ENCODE data around the gene ZNF275. TPM values are rescaled to one million over a fixed set of nuclear protein-coding genes. Genes with fewer than 3 reads are reported as not detected.

Gene ZNF275
- total and polyA plus RNA-seq, 2 of the 4 experiments (the other 2 are of a cell fraction) = 6.6 to 9.7 TPM

DNA sequence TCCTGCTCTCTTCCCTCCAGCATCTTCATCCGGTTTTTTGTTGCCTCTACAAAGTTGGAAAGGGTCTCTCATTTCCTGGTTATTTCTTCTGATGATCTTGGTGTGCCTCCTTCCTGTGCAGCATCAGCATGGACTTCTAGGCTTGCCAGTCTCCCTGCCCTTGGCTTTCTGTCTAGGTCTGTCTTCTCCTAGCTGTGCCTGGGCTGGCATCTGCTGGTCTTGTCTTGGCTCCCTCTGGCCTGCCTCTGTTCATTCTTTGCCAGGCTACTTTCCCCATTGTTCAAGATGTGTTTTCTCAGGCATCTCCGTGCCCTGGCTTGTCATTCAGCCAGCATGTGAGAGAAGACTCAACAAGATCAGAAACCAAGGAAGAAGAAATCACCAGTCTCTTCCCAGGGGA lies 9.7 kb downstream of the ZNF275 start:
- Histone ChIP-seq H3K36me3 (ENCODE audit: control insufficient read depth, insufficient read depth, low read length) (peaks cover 22% of the 10 kb centered on the region; the same call in 1 of the 2 replicates), H4K91ac (ENCODE audit: insufficient read depth, low read depth, low read length) (no peak overlapping the region), H3K14ac (replicated peaks; ENCODE audit: low read depth, low read length) (no peak overlapping the region), H3K56ac (ENCODE audit: extremely low read depth, insufficient read depth, low read length) (no peak overlapping the region), H3K4ac (ENCODE audit: low read depth, low read length) (no peak overlapping the region), H3K4me3 (ENCODE audit: insufficient read depth, low read depth, low read length) (no peak overlapping the region), H2BK20ac (ENCODE audit: low read depth, low read length) (no peak overlapping the region), H3K4me2 (ENCODE audit: low read depth, low read length) (no peak overlapping the region), H3K4me1 (ENCODE audit: control insufficient read depth, insufficient read depth, low read length) (no peaks in the 10 kb centered on the region), H2BK5ac (ENCODE audit: low read depth, low read length, poor library complexity, severe bottlenecking) (no peak overlapping the region), H3K27me3 (ENCODE audit: control insufficient read depth, insufficient read depth, low read length) (no peaks in the 10 kb centered on the region), H2AK9ac (replicated peaks; ENCODE audit: low read depth, low read length, poor library complexity) (no peak overlapping the region), H3K23ac (ENCODE audit: low read depth, low read length) (no peak overlapping the region), H3K18ac (ENCODE audit: low read depth, low read length) (no peak overlapping the region), H2AK5ac (ENCODE audit: low read depth, low read length) (no peak overlapping the region), H4K8ac (ENCODE audit: low read depth in 2 of 2, low read length in 2 of 2) (no peak overlapping the region), H3K9me1 (ENCODE audit: insufficient read depth, low read length) (peaks cover 3% of the 10 kb centered on the region; the same call in 1 of the 2 replicates), H3K79me1 (ENCODE audit: low read depth in 1 of 2, low read length in 2 of 2) (peaks cover 6 to 20% of the 10 kb centered on the region in 2 experiments), H3K27ac (ENCODE audit: insufficient read depth, low read length) (no peak overlapping the region), H4K20me1 (ENCODE audit: insufficient read depth, low read length) (peaks cover 17% of the 10 kb centered on the region; the same call in 1 of the 2 replicates), H2BK120ac (ENCODE audit: low read depth, low read length) (no peak overlapping the region), H3K9ac (ENCODE audit: low read depth, low read length) (no peak overlapping the region), H2BK15ac (ENCODE audit: low read depth, low read length) (no peak overlapping the region), H4K5ac (ENCODE audit: low read depth, low read length) (no peak overlapping the region), H2AFZ (replicated peaks; ENCODE audit: low read length, poor library complexity) (no peak overlapping the region), H3K9me3 (ENCODE audit: control insufficient read depth, insufficient read depth, low read length) (peaks cover 6% of the 10 kb centered on the region; the same call in 1 of the 2 replicates)
- in situ Hi-C loops (cut with MboI; ENCODE audit: low sequenced_read_pairs) = no loop called here
- ChIA-PET POLR2A (ENCODE audit: unreplicated experiment) (no interaction called here), CTCF (no interaction called here)
- TF ChIP-seq BHLHE40 (IDR thresholded peaks at IDR 0.05; ENCODE audit: low read depth, low read length) = no peak
- TF ChIP-seq, protein P1, sequence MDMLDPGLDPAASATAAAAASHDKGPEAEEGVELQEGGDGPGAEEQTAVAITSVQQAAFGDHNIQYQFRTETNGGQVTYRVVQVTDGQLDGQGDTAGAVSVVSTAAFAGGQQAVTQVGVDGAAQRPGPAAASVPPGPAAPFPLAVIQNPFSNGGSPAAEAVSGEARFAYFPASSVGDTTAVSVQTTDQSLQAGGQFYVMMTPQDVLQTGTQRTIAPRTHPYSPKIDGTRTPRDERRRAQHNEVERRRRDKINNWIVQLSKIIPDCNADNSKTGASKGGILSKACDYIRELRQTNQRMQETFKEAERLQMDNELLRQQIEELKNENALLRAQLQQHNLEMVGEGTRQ (IDR thresholded peaks at IDR 0.05; ENCODE audit: low read depth, low read length) = no peak
- no peak for TF ChIP-seq MAZ (IDR thresholded peaks at IDR 0.05; ENCODE audit: borderline replicate concordance, low read depth, low read length)
- TF ChIP-seq, protein P2, sequence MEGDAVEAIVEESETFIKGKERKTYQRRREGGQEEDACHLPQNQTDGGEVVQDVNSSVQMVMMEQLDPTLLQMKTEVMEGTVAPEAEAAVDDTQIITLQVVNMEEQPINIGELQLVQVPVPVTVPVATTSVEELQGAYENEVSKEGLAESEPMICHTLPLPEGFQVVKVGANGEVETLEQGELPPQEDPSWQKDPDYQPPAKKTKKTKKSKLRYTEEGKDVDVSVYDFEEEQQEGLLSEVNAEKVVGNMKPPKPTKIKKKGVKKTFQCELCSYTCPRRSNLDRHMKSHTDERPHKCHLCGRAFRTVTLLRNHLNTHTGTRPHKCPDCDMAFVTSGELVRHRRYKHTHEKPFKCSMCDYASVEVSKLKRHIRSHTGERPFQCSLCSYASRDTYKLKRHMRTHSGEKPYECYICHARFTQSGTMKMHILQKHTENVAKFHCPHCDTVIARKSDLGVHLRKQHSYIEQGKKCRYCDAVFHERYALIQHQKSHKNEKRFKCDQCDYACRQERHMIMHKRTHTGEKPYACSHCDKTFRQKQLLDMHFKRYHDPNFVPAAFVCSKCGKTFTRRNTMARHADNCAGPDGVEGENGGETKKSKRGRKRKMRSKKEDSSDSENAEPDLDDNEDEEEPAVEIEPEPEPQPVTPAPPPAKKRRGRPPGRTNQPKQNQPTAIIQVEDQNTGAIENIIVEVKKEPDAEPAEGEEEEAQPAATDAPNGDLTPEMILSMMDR (conservative IDR thresholded peaks at IDR 0.05; ENCODE audit: low read depth, low read length) = no peak
- no peak for TF ChIP-seq POLR2A (IDR thresholded peaks at IDR 0.05; ENCODE audit: low read depth, low read length)
- TF ChIP-seq, protein P3, sequence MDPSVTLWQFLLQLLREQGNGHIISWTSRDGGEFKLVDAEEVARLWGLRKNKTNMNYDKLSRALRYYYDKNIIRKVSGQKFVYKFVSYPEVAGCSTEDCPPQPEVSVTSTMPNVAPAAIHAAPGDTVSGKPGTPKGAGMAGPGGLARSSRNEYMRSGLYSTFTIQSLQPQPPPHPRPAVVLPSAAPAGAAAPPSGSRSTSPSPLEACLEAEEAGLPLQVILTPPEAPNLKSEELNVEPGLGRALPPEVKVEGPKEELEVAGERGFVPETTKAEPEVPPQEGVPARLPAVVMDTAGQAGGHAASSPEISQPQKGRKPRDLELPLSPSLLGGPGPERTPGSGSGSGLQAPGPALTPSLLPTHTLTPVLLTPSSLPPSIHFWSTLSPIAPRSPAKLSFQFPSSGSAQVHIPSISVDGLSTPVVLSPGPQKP (IDR thresholded peaks at IDR 0.05; ENCODE audit: borderline replicate concordance, low read depth, low read length) = no peak
- no peak for TF ChIP-seq CHD1 (IDR thresholded peaks at IDR 0.05; ENCODE audit: low read depth, low read length)
- no peak for TF ChIP-seq FOS (IDR thresholded peaks at IDR 0.05; ENCODE audit: low read depth, low read length)
- no peak for TF ChIP-seq SMC3 (IDR thresholded peaks at IDR 0.05; ENCODE audit: low read depth, low read length)
- TF ChIP-seq CEBPB (IDR thresholded peaks at IDR 0.05; ENCODE audit: low read depth, low read length) = no peak
- dilution Hi-C loops (cut with HindIII; ENCODE audit: low sequenced_read_pairs, unreplicated experiment) = no loop called here
- 50% methylated on average over 1 of the region's 2 CpGs; no CpG with 5 or more reads in 1 of the 2 experiments for WGBS, 2 experiments (ENCODE audit: extremely low coverage in 2 of 2, insufficient read length in 1 of 2)
- intact Hi-C loops (cut with micrococcal nuclease) = no loop called here
- no peak for ATAC-seq (ENCODE audit: low read depth)
- no peak for DNase-seq
- no TSS peak for BruUV-seq (replicated peaks)
